Stimulated activated naive CD4-positive, alpha-beta T cell treated with Interleukin-2 at 50 U/mL for 16 hours (primary cell): Measurements from ENCODE around the gene MTCL3.
"Not testable (repeated sequence)": the region's sequence is repeated elsewhere in the genome, so short reads cannot be mapped to it uniquely, and the experiment has no call there.

Source experiments
- DNase-seq: peaks from one replicate; lab custom pipeline; 2025; lab: John Stamatoyannopoulos, UW

The MTCL3 gene

GRCh38 chr6:127428562-127428961, 90.6 kb downstream of the MTCL3 start:
- not testable (repeated sequence) for DNase-seq

- no peak for DNase-seq
Measured at GRCh38 chr6:127423921-127424320, 95.2 kb downstream of the MTCL3 start.
